Karpas-422 (cell line): ENCODE measurements around the gene SNX2. TPM values are rescaled to one million over a fixed set of nuclear protein-coding genes. Genes with fewer than 3 reads are reported as not detected.
"Not testable (repeated sequence)": the region's sequence is repeated elsewhere in the genome, so short reads cannot be mapped to it uniquely, and the experiment has no call there.

Source experiments
- DNase-seq: peaks from one replicate; pipeline ENCODE4 v3.0.0-alpha.2; 2015
- H2AFZ ChIP-seq: fragments of 200-600 bp; sonication (generic); 2 replicates; pipeline ENCODE4 v1.6.1; 2014; ENCODE audit warnings: antibody characterized with exemption, low read length, mixed read lengths
- H3K27ac ChIP-seq: fragments of 200-600 bp; sonication (generic); 2 replicates; pipeline ENCODE4 v1.5.1; 2014; ENCODE audit warnings: mild to moderate bottlenecking, low read length, moderate library complexity
- H3K27me3 ChIP-seq: fragments of 200-600 bp; sonication (generic); 2 replicates; pipeline ENCODE4 v1.6.1; 2014; ENCODE audit warnings: low read length, mixed read lengths
- H3K36me3 ChIP-seq: fragments of 200-600 bp; sonication (generic); 2 replicates; pipeline ENCODE4 v1.6.1; 2014; ENCODE audit warnings: low read length, mixed read lengths; ENCODE audit not compliant: insufficient read depth
- H3K4me1 ChIP-seq: fragments of 200-600 bp; sonication (generic); 2 replicates; pipeline ENCODE4 v1.6.1; 2014; ENCODE audit warnings: mild to moderate bottlenecking, low read length, mixed read lengths
- H3K4me2 ChIP-seq: fragments of 200-600 bp; sonication (generic); 2 replicates; pipeline ENCODE4 v1.6.1; 2014; ENCODE audit warnings: low read length, low read depth, mild to moderate bottlenecking; ENCODE audit not compliant: poor library complexity, severe bottlenecking
- H3K4me3 ChIP-seq: fragments of 200-600 bp; sonication (generic); 2 replicates; pipeline ENCODE4 v1.5.1; 2014; ENCODE audit warnings: mild to moderate bottlenecking, antibody characterized with exemption, low read length, mixed read lengths
- H3K79me2 ChIP-seq: fragments of 200-600 bp; sonication (generic); 2 replicates; pipeline ENCODE4 v1.6.1; 2014; ENCODE audit warnings: mild to moderate bottlenecking, low read length, mixed read lengths
- H3K9ac ChIP-seq: fragments of 200-600 bp; sonication (generic); 2 replicates; pipeline ENCODE4 v1.6.0; 2014; ENCODE audit warnings: low read length
- H3K9me2 ChIP-seq: fragments of 200-600 bp; sonication (generic), shearing (Covaris generic); replicated peaks from 2 replicates; pipeline ENCODE4 v1.6.0; 2014; ENCODE audit warnings: mild to moderate bottlenecking, low read length, moderate library complexity; ENCODE audit not compliant: insufficient read depth
- H3K9me3 ChIP-seq: fragments of 300-700, 200-600 bp; sonication (generic); 2 replicates; pipeline ENCODE4 v1.6.1; 2014; ENCODE audit warnings: low read length, mixed read lengths
- H4K20me1 ChIP-seq: fragments of 200-600 bp; sonication (generic); 2 replicates; pipeline ENCODE4 v1.6.1; 2014; ENCODE audit warnings: mild to moderate bottlenecking, antibody characterized with exemption, low read length, low read depth; ENCODE audit not compliant: insufficient read depth
- total RNA-seq: library from RNA; depleted of rRNA; stranded (reverse); fragments of >200 nt; shearing (Covaris generic); gene quantifications from 2 replicates; pipeline ENCODE4 v1.2.3, GENCODE V29; 2014; ENCODE audit warnings: low replicate concordance

The SNX2 gene
- total RNA-seq, 1 experiment from 2014 or later = 76.2 TPM

DNA sequence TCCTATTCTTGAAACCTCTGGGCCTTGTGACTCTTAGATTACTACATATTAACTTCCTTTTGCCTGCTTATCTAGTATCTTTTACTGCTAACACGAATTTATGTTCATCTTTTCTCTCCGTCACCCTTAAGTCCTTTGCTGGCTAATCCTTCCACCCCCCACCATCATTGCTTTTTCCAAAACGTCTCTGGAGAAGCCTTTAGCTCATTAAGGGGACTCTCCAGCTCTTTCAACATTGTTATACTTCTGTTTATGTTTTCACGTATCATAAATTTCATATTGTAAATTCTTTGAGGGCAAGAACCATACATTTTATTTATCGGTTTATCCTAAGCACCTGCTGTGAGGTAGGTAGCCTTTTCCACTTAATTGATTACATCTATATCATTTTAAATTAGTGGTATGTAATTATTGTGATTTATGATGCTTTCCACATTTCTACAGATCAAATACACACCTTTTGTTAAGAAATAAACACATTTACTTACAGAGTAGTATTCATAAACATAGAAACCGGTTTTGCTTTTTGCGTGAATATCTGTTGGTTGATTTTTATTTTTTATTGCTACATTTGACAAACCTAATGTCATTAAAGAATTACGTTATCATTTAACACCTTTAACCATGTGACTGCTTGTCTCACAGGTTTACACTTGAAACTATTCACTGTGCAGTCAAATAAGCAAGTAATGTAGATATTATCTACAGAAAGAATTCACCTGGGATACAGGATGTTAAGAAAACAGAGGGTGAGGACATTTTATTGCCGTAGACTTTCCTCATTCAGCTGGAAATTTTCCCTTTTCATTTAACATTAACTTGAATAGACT lies 15.4 kb upstream of the SNX2 start:
- no peaks in the 10 kb centered on the region for H3K79me2 ChIP-seq
- no peaks in the 10 kb centered on the region for H4K20me1 ChIP-seq
- H3K27ac ChIP-seq = no peak overlapping the region
- no peaks in the 10 kb centered on the region for H3K4me1 ChIP-seq
- H3K9me2 ChIP-seq = no peaks in the 10 kb centered on the region
- no peak for DNase-seq
- no peak overlapping the region for H3K4me2 ChIP-seq
- H3K9me3 ChIP-seq = no peaks in the 10 kb centered on the region
- no peak overlapping the region for H2AFZ ChIP-seq
- no peak overlapping the region for H3K9ac ChIP-seq
- H3K27me3 ChIP-seq = no peaks in the 10 kb centered on the region
- no peaks in the 10 kb centered on the region for H3K36me3 ChIP-seq
- no peak overlapping the region for H3K4me3 ChIP-seq

DNA sequence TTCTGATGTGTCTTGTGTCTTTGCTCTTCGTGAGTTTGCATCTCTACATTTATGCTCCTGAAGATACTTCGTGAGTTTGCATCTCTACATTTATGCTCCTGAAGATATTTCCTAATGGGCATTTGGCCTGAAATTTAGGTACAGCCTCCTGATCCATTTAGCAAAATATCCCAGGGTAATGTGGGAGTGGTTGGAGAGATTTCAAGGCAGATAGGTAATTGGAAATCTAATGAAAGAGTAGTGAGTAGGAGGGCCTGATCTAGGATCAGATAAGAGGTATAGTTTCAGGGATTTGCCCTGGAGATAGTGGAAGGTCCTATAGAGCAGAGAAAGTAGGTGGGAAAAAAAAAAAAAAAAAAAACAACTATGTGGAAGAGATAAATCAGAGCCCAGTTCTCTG lies 14.6 kb upstream of the SNX2 start:
- no peaks in the 10 kb centered on the region for H4K20me1 ChIP-seq
- no peak overlapping the region for H2AFZ ChIP-seq
- no peak overlapping the region for H3K9ac ChIP-seq
- no peak overlapping the region for H3K4me2 ChIP-seq
- H3K9me2 ChIP-seq = no peaks in the 10 kb centered on the region
- H3K27me3 ChIP-seq = no peaks in the 10 kb centered on the region
- DNase-seq = no peak
- no peaks in the 10 kb centered on the region for H3K36me3 ChIP-seq
- no peaks in the 10 kb centered on the region for H3K79me2 ChIP-seq
- H3K4me3 ChIP-seq = no peak overlapping the region
- no peaks in the 10 kb centered on the region for H3K4me1 ChIP-seq
- H3K9me3 ChIP-seq = no peaks in the 10 kb centered on the region
- no peak overlapping the region for H3K27ac ChIP-seq

DNA sequence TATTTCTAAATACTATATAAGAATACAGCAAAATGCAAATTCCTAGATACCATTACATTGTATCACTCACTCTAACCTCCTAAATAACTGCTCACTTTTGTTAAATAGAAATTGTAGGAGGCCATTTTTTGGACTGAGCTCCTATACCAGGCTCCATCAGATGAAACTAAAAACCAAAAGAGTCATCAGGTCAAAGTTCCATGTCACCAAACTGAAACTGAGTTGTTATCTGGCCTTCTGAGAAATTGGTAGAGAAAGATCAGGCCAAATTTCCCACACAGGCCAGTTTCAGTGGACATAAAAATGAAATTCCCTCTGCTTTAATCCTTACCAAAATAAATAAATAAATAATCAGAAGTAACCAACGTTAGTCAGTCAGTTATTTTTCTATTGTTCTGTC lies 13.8 kb upstream of the SNX2 start:
- Histone ChIP-seq H3K4me1 (no peaks in the 10 kb centered on the region), H3K27me3 (no peaks in the 10 kb centered on the region), H3K9me2 (no peaks in the 10 kb centered on the region), H3K27ac (no peak overlapping the region), H3K79me2 (no peaks in the 10 kb centered on the region), H3K36me3 (no peaks in the 10 kb centered on the region), H3K4me2 (no peak overlapping the region), H3K4me3 (no peak overlapping the region), H4K20me1 (no peaks in the 10 kb centered on the region), H3K9me3 (no peaks in the 10 kb centered on the region), H2AFZ (no peak overlapping the region), H3K9ac (no peak overlapping the region)
- no peak for DNase-seq

DNA sequence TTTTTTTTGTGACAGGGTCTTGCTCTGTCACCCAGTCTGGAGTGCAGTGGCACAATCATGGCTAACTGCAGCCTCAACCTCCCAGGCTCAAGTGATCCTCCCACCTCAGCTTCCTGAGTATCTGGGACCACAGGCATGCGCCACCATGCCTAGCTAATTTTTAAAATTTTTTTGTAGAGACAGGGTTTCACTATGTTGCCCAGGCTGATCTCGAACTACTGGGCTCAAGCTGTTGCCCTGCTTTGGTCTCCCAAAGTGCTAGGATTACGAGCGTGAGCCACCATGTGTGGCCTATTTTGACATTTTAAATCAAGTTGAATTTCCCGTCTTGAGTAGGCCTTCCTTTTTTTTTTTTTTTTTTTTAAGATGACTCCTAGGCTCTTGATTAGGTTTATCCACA lies 13.0 kb upstream of the SNX2 start:
- not testable (repeated sequence) for H2AFZ ChIP-seq, H4K20me1 ChIP-seq, H3K27me3 ChIP-seq, H3K4me3 ChIP-seq, H3K4me2 ChIP-seq, H3K9ac ChIP-seq, DNase-seq, H3K4me1 ChIP-seq, H3K79me2 ChIP-seq, H3K9me2 ChIP-seq, H3K9me3 ChIP-seq, H3K36me3 ChIP-seq, H3K27ac ChIP-seq

DNA sequence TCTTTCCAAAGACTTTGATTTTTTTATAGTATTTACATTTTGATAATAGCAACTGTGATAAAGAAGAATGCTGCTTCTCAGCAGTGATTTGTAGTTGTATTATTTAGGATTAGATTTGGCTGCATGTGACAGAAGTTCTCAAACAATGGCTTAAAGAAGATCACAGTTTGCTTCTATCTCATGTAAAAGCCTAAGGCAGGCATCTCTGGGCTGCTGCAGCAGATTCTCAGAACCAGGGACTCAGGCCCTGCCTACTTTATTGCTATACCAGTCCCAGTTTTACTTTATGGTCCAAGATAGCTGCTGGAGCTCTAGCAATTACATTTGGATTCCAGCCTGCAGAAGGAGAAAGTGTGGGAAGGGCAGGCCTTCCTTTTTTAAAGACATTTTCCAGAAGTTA lies 8.8 kb upstream of the SNX2 start:
- no peak overlapping the region for H3K9ac ChIP-seq
- H3K4me1 ChIP-seq = no peaks in the 10 kb centered on the region
- no peak overlapping the region for H3K4me3 ChIP-seq
- no peak overlapping the region for H3K4me2 ChIP-seq
- H3K9me2 ChIP-seq = no peaks in the 10 kb centered on the region
- H3K79me2 ChIP-seq = no peaks in the 10 kb centered on the region
- H3K27ac ChIP-seq = no peak overlapping the region
- no peaks in the 10 kb centered on the region for H3K36me3 ChIP-seq
- H2AFZ ChIP-seq = no peak overlapping the region
- no peaks in the 10 kb centered on the region for H4K20me1 ChIP-seq
- no peak for DNase-seq
- H3K9me3 ChIP-seq = no peaks in the 10 kb centered on the region
- no peaks in the 10 kb centered on the region for H3K27me3 ChIP-seq

DNA sequence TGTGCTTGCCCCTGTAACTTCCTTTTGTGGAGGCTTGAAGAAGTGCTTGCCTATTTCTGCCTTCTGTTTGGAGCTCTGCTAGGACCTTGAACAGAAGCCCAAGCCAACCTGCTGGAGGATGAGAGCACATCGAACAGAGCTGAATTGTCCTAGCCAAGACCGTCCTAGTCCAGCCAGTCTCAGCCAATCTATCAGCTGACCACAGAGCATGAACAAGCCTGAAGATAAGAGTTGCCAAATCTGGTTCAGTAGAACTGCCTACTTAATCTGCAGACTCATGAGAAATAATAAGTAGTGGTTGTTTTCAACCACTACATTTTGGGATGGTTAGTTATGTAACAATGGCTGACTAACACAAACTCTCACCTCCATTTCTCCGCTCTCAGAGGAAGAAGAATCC lies 4.4 kb upstream of the SNX2 start:
- Histone ChIP-seq H3K4me1 (peaks cover 3% of the 10 kb centered on the region), H4K20me1 (no peaks in the 10 kb centered on the region), H3K9me2 (no peaks in the 10 kb centered on the region), H3K27me3 (no peaks in the 10 kb centered on the region), H3K79me2 (peaks cover 2% of the 10 kb centered on the region), H3K27ac (no peak overlapping the region), H3K4me2 (no peak overlapping the region), H3K36me3 (no peaks in the 10 kb centered on the region), H2AFZ (no peak overlapping the region), H3K9ac (no peak overlapping the region), H3K4me3 (no peak overlapping the region), H3K9me3 (no peaks in the 10 kb centered on the region)
- no peak for DNase-seq

DNA sequence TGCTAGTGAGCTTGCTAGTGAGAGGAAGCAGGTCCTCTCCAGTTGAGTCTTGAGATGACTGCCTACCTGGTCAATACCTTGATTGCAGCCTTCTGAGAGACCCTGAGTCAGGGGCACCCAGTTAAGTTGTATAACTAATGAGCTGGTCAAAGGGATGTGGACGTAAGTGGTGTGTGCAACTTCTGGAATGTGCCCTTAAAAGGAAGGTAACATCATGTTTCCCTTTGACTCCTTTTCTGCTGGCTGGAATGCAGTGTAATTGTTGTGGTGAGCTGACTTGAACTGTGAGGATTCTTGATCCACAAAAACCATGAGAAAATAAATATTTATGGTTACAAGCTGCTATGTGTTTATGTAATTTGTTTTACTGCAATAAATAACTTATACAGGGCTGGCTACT lies 2.4 kb upstream of the SNX2 start:
- H3K9me3 ChIP-seq = no peaks in the 10 kb centered on the region
- no peak for DNase-seq
- no peak overlapping the region for H2AFZ ChIP-seq
- H4K20me1 ChIP-seq = no peaks in the 10 kb centered on the region
- peaks cover 14% of the 10 kb centered on the region for H3K4me1 ChIP-seq
- H3K4me3 ChIP-seq = no peak overlapping the region
- no peaks in the 10 kb centered on the region for H3K27me3 ChIP-seq
- H3K9ac ChIP-seq = no peak overlapping the region
- no peak overlapping the region for H3K4me2 ChIP-seq
- no peaks in the 10 kb centered on the region for H3K36me3 ChIP-seq
- H3K79me2 ChIP-seq = peaks cover 22% of the 10 kb centered on the region
- no peak overlapping the region for H3K27ac ChIP-seq
- no peaks in the 10 kb centered on the region for H3K9me2 ChIP-seq

DNA sequence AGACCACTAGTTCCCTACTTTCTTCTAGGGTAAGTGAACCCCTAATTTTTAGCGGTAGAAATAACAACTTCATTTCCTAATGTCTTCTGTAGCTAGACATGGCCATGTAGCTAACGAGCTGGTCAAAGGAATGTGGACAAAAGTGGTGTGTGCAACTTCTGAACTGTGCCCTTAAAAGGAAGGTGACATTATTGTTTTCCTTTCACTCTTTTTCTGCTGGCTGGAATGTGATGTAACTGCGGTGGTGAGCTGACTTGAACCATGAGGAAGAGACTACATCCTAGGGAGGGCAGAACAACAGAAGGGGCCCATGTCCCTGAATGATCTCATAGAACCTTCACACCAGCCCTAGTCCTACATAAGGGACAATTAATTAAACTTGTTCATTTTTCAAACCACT lies 1.3 kb upstream of the SNX2 start:
- Histone ChIP-seq H3K4me3 (no peak overlapping the region), H3K9ac (no peak overlapping the region), H3K79me2 (peaks cover 34% of the 10 kb centered on the region), H2AFZ (no peak overlapping the region), H3K4me2 (no peak overlapping the region), H4K20me1 (no peaks in the 10 kb centered on the region), H3K27me3 (no peaks in the 10 kb centered on the region), H3K4me1 (peaks cover 25% of the 10 kb centered on the region), H3K9me2 (no peaks in the 10 kb centered on the region), H3K27ac (no peak overlapping the region), H3K9me3 (no peaks in the 10 kb centered on the region), H3K36me3 (no peaks in the 10 kb centered on the region)
- no peak for DNase-seq
